LNCAP (cell line): ENCODE measurements around the gene C3orf70.

Source experiments
- TF ChIP-seq, protein P1 (sequence below): fragments of 450-650 bp; IDR thresholded peaks from 2 replicates; pipeline ENCODE4 v1.5.1; 2017; ENCODE audit warnings: mild to moderate bottlenecking

The C3orf70 gene

DNA sequence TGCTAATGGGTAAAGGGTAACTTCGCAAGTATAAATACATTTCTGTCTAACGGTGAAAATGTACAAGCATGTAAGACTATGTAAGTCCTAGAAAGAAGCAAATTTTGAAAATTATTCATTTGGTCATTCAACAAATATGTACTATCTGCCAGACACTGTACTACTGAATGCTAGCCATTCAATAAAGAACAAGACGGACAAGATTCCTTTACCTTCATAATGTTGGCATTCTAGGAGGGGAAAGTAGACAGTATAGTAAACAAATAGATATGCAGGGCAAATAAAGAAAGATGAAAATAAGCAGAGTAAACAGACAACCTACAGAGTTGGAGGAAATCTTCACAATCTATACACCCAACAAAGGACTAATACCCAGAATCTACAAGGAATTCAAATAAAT lies 32.7 kb downstream of the C3orf70 start:
- TF ChIP-seq, protein P1, sequence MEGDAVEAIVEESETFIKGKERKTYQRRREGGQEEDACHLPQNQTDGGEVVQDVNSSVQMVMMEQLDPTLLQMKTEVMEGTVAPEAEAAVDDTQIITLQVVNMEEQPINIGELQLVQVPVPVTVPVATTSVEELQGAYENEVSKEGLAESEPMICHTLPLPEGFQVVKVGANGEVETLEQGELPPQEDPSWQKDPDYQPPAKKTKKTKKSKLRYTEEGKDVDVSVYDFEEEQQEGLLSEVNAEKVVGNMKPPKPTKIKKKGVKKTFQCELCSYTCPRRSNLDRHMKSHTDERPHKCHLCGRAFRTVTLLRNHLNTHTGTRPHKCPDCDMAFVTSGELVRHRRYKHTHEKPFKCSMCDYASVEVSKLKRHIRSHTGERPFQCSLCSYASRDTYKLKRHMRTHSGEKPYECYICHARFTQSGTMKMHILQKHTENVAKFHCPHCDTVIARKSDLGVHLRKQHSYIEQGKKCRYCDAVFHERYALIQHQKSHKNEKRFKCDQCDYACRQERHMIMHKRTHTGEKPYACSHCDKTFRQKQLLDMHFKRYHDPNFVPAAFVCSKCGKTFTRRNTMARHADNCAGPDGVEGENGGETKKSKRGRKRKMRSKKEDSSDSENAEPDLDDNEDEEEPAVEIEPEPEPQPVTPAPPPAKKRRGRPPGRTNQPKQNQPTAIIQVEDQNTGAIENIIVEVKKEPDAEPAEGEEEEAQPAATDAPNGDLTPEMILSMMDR = no peak

DNA sequence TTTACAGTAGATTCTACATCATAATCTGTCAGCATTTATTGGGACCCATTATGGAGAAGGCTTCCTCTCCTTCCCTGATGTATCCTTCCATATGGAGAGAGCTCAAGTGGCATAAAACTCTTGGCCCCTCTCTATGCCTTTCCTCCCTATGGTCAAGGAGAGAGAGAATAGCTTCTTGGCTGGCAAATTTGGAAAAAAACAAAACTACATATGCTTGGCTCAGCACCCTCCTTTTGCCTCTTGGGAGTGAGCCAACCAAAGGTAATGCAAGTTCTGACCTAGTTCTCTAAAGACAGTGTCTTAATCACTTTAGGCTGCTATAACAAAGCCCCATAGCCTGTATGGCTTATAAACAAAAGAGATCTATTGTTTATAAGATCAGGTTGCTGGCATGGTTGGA lies 37.5 kb downstream of the C3orf70 start:
- TF ChIP-seq, protein P1 = no peak

DNA sequence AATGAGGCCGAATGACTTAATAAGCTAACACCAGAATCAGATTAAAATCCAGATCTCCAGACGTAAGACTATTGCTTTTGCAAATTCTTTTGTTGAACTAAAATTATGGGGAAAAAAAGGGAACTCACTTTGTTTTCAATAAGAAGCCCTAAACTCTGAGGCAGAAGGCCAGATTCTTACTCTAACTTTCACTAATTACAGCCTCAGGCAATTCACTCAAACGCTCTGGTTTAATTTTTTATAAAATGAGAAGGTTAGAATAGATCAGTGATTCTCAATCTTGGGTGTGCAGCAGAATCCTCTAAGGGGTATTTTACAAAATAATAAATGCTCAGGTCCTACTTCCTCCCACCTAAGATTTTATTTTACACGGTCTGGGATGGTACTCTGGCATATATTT lies 38.1 kb downstream of the C3orf70 start:
- TF ChIP-seq, protein P1 = no peak

DNA sequence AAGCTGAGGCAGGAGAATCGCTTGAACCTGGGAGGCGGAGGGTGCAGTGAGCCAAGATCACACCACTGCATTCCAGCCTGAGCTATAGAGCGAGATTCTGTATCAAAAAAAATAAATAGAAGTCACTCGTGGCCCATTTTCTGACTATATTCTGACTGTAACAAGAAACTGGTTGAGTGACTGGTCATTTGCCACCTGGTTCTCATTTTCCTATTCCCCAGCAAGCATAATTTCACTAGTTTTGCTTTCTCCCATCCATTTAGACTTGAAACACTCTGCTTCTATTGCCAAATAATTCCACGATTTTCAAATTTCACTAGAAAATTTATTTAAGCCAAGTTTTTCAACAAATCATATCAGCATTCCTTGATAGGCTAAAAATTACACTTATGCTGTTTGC lies 40.7 kb downstream of the C3orf70 start:
- TF ChIP-seq, protein P1 = no peak

DNA sequence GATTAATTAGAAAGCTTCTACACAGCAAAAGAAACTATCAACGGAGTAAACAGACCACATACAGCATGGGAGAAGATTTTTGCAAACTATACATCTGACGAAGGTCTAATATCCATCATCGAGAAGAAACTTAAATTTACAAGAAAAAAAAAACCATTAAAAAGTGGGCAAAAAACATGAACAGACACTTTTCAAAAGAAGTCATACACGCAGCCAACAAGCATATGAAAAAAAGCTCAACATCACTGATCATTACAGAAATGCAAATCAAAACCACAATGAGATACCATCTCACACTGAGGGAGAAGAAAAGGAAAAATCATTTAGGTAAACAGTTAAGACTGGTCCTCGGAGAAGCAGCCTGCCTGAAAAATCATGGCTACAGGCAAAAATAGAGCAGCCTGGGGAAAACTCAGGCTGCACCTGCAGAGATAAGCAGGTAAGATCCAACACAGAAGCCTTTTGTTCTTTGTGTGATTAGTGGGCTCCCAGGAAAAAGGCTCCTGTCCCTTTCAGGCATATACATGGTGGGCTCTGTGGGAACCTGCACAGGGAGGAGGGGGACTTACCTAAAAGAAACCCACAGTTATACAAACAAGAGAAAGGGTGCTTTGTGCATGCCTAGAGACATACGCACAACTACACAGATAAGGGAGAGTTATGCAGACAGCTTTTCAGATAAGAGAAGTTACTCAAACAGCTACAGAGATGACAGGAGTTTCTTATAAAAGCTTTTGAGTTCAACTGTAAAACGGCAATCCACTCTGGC lies 49.3 kb downstream of the C3orf70 start:
- TF ChIP-seq, protein P1 = no peak

DNA sequence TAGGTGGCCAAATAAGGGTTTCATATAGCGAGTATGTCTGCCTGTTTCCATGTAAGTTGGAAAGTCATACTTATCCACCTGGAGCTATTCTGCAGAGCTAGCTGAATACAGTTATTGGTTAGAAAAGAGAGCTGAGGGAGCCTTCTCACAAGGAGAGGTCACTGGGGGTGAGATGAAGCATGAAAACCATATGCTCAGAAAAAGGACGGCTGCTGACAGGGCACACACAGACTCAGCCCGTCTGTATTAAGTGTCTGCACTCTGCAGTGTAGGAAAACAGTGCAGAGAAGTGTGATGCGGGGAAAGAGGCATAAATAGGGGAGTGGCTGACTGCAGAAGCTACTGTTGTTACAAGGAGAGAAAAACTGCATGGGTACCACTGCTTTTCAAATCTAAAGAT lies 58.2 kb downstream of the C3orf70 start:
- TF ChIP-seq, protein P1 = no peak

DNA sequence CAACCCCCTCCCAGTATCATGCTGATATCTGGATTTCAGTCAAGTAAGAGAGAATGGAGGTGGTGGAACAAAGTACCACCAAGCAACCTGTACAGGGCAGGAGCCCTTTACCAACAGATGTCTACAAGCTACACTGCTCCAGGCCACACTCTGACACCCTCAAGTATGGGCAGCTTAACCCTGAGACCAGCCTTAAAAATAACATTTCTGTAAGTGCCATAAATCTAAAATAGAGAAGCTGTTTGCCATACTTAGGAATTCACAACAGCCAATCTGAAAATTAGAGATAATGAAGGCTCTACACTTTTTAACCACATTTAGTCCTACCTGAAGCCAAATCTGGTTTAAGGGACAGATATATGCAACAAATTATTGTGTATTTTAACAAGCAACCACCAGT lies 59.7 kb downstream of the C3orf70 start:
- TF ChIP-seq, protein P1 = no peak

DNA sequence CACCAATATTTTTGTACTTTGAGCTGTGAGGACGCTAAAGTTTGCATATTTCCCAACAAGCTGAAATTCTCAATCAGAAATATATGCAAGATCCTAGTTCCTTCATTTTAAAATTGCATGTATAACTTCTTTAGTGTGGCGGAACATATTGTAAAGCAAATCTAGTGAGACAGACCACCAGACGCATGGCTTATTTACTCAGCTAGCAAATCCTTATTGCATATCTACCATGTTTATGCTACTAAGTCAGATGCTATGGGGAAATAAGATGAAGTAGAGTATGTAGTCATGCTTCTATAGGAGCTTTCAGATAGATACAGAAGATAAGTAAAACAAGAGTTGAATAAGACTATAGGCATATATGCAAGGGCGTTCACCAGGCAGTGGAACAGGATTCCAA lies 62.0 kb downstream of the C3orf70 start:
- TF ChIP-seq, protein P1 = no peak
